Neutrophil (primary cell): Measurements from ENCODE around the gene NKD1.

Source experiments
- H3K27ac ChIP-seq: fragments of 200-600 bp; sonication (generic); 2 replicates; pipeline ENCODE4 v1.5.1; 2016; ENCODE audit warnings: mild to moderate bottlenecking, moderate library complexity
- H3K27me3 ChIP-seq: fragments of 200-600 bp; sonication (generic); 2 replicates; pipeline ENCODE4 v1.6.0; 2016; ENCODE audit warnings: mild to moderate bottlenecking
- H3K36me3 ChIP-seq: fragments of 200-600 bp; sonication (generic); 2 replicates; pipeline ENCODE4 v1.5.1; 2017
- H3K4me1 ChIP-seq, 2 experiments: fragments of 200-600 bp in 1 of 2; sonication (generic) in 1 of 2; 1 replicate in 1 of 2; 2 replicates in 1 of 2; pipeline versions ENCODE4 v1.5.1 to v1.6.1; 2013 to 2016; ENCODE audit warnings: low read depth in 1 of 2, low read length in 1 of 2, mild to moderate bottlenecking in 1 of 2, moderate library complexity in 1 of 2; ENCODE audit not compliant: control insufficient read depth in 1 of 2, insufficient read depth in 1 of 2
- H3K4me3 ChIP-seq, 2 experiments: fragments of 200-600 bp in 1 of 2; sonication (generic) in 1 of 2; 1 replicate in 1 of 2; 2 replicates in 1 of 2; pipeline ENCODE4 v1.5.1; 2013 to 2016; ENCODE audit warnings: low read depth in 1 of 2, low read length in 1 of 2, mild to moderate bottlenecking in 1 of 2, moderate library complexity in 1 of 2
- H3K9me3 ChIP-seq: fragments of 200-600 bp; sonication (generic); 2 replicates; pipeline ENCODE4 v1.5.1; 2016
- TF ChIP-seq, protein P1 (sequence below): fragments of 200-600 bp; sonication (generic); IDR thresholded peaks from 2 replicates; pipeline ENCODE4 v1.5.1; 2016; ENCODE audit warnings: antibody characterized with exemption

NKD1 gene

DNA sequence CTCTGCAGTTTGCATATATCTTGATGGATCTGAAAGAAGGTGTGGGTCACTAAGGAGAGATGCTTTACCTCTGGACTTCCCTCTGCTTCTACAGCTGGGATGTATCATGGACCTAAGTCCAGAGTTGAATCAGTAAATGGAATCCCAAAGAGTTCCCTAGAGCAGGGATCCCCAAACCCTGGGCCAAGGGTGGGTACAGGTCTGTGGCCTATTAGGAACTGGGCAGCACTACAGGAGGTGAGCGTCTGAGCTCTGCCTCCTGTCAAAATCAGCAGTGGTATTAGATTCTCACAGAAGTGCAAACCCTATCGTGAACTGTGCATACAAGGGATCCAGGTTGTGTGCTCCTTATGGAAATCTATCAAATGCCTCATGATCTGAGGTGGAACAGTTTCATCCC, 39.3 kb downstream of the NKD1 start:
- H3K4me3 ChIP-seq, result no peak overlapping the region
- TF ChIP-seq, protein P1, sequence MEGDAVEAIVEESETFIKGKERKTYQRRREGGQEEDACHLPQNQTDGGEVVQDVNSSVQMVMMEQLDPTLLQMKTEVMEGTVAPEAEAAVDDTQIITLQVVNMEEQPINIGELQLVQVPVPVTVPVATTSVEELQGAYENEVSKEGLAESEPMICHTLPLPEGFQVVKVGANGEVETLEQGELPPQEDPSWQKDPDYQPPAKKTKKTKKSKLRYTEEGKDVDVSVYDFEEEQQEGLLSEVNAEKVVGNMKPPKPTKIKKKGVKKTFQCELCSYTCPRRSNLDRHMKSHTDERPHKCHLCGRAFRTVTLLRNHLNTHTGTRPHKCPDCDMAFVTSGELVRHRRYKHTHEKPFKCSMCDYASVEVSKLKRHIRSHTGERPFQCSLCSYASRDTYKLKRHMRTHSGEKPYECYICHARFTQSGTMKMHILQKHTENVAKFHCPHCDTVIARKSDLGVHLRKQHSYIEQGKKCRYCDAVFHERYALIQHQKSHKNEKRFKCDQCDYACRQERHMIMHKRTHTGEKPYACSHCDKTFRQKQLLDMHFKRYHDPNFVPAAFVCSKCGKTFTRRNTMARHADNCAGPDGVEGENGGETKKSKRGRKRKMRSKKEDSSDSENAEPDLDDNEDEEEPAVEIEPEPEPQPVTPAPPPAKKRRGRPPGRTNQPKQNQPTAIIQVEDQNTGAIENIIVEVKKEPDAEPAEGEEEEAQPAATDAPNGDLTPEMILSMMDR, result no peak
- H3K9me3 ChIP-seq, result no peaks in the 10 kb centered on the region
- no peaks in the 10 kb centered on the region for H3K36me3 ChIP-seq
- H3K27ac ChIP-seq, result no peak overlapping the region
- no peaks in the 10 kb centered on the region for H3K27me3 ChIP-seq
- H3K4me1 ChIP-seq, result peaks cover 8 to 9% of the 10 kb centered on the region in 2 experiments

DNA sequence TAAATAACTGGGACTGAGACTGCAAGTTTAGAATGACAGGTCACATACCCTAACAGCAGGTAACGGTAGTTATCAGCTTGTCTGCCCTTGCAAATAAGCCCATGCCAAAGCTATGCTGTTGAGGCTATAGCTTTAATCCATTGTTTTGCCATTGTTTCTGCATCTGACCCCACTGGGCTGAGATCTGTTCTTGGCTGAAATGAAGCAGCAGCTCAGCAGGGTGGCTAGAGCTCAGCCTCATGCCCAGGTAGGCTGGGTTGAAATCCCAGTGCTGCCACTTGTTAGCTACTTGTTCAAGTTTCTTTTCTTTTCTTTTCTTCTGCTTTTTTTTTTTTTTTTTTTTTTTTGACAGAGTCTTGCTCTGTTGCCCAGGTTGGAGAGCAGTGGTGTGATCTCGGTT, 40.1 kb downstream of the NKD1 start:
- H3K9me3 ChIP-seq, result no peaks in the 10 kb centered on the region
- TF ChIP-seq, protein P1, result no peak
- no peaks in the 10 kb centered on the region for H3K27me3 ChIP-seq
- H3K27ac ChIP-seq, result no peak overlapping the region
- H3K4me1 ChIP-seq, result peaks cover 8 to 9% of the 10 kb centered on the region in 2 experiments
- no peak overlapping the region for H3K4me3 ChIP-seq
- H3K36me3 ChIP-seq, result no peaks in the 10 kb centered on the region

DNA sequence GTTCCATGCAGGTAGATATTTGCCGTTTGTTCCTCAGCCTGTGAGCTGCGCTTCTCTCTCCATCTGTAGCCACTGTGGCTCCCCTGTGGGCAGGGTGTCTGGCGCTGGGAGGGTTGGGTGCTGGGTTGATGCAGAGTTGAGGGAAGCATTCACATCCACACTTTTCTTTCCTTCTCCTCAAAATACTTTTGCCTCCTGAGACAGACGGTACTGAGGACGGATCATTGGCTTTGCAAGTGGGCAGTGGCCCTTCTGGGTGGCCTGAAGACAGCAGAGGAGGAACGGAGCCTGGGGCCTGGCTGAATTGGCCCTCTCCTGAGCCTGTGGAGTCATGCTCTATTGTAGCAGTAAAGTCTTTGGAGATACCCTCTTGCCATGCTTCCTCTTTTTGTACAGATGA, 43.0 kb downstream of the NKD1 start:
- H3K27me3 ChIP-seq, result no peaks in the 10 kb centered on the region
- H3K4me3 ChIP-seq, result no peak overlapping the region
- peaks cover 8 to 9% of the 10 kb centered on the region in 2 experiments for H3K4me1 ChIP-seq
- H3K27ac ChIP-seq, result no peak overlapping the region
- H3K36me3 ChIP-seq, result no peaks in the 10 kb centered on the region
- TF ChIP-seq, protein P1, result no peak
- no peaks in the 10 kb centered on the region for H3K9me3 ChIP-seq

DNA sequence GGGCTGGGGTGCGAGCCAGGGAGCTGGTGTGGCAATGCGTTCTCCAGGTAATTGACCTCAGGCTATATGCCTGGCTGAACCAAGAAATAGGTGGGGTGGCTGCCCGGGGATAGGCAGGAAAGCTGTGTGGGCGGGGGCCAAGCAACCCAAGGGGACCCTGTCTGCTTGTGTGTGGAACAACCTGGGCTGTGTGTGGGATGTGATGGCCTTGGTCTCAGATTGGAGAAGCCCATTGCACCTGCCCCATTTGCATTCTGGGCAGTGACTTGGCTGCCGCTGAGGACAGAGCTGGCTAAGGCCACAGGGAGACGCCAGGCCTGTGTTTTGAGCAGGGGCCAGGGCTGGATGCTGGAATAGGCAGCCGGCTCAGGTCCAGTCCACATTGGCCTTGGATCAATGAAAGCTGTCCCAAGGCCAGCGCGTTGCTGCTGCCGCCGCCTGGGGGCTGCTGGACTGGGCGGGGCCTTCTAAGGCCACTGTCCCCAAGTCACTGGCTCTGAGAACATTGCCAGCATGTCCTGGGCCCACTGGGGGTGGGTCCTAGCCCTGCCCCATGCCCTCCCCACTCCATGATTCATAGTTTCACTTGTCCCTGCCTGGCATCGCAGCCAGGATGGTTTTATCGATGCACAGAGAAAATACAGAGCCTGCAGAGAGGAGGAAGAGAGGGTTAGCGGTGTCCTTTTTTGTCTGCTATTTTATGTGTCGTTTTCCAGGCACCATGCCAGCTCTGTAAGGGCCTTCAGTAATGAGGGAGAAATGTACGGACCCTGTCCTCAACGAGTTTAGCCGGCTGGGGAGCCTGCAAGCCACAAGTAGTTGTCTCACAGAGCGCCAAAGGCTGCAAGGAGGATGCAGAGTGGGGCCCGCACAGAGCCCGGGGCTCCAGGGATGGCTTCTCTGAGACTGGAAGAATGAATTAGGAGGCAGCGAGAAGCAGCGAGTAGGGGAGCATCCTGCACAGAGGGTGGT, 43.9 kb downstream of the NKD1 start:
- H3K4me1 ChIP-seq, result peaks cover 8 to 9% of the 10 kb centered on the region in 2 experiments
- H3K36me3 ChIP-seq, result no peaks in the 10 kb centered on the region
- H3K27ac ChIP-seq, result no peak overlapping the region
- TF ChIP-seq, protein P1, result no peak
- H3K4me3 ChIP-seq, result no peak overlapping the region
- no peaks in the 10 kb centered on the region for H3K9me3 ChIP-seq
- no peaks in the 10 kb centered on the region for H3K27me3 ChIP-seq

DNA sequence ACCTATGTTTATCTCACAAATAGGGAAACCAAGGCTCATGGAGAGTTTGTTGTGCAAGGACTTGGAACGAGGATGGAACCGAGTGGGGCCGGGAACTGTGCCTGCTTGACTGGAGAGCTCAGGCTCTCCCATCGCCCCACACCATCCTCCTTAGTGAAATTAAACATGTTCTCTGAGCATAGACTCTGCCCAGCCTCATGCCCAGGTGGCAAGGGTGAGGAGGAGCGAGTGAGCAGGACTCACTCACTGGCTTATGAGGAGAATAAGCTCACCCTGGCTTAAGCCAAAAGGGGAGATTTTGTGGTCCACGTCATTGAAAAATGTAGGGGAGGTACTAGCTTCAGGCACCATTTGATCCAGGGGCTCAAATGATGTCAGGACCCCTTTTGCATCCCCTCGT, 44.8 kb downstream of the NKD1 start:
- Histone ChIP-seq H3K4me1 (peaks cover 8 to 9% of the 10 kb centered on the region in 2 experiments), H3K27me3 (no peaks in the 10 kb centered on the region), H3K9me3 (no peaks in the 10 kb centered on the region), H3K27ac (no peak overlapping the region), H3K4me3 (no peak overlapping the region), H3K36me3 (no peaks in the 10 kb centered on the region)
- TF ChIP-seq, protein P1, result no peak
